HG03442 (cell line): Measurements from ENCODE around the gene CHRM1.
"Not testable (repeated sequence)": the region's sequence is repeated elsewhere in the genome, so short reads cannot be mapped to it uniquely, and the experiment has no call there.

Experiments used
- ATAC-seq: cut with Tn5 transposase; IDR thresholded peaks from one replicate; pipeline ENCODE4 v1.9.1; 2021; ENCODE audit warnings: mild to moderate bottlenecking, moderate library complexity; ENCODE audit not compliant: unreplicated experiment

CHRM1 gene, protein sequence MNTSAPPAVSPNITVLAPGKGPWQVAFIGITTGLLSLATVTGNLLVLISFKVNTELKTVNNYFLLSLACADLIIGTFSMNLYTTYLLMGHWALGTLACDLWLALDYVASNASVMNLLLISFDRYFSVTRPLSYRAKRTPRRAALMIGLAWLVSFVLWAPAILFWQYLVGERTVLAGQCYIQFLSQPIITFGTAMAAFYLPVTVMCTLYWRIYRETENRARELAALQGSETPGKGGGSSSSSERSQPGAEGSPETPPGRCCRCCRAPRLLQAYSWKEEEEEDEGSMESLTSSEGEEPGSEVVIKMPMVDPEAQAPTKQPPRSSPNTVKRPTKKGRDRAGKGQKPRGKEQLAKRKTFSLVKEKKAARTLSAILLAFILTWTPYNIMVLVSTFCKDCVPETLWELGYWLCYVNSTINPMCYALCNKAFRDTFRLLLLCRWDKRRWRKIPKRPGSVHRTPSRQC

DNA sequence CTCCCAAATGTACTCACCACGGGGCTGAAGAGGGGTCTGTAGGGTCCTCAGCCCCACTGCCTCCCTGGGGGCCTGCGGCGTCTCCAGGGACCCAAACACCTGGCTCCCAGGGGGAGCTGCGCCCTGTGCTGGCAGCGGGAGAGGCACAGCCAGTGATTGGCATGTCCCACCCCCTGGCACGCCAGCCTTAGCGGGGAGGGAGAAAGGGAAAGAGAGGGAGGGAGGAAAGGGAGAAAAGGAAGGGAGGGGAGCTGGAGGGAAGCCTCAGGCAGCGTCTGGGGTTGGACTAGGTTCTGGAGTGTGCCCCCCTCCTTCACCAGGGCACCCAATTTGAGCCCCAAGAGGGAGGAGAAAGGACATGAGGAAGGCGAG, at the start of gene CHRM1:
Gene CHRM1, minus strand, starts transcription at position 163 of the 372 bp plus-strand sequence. CDS start 10,263 bp downstream, outside the sequence.
- no peak for ATAC-seq

DNA sequence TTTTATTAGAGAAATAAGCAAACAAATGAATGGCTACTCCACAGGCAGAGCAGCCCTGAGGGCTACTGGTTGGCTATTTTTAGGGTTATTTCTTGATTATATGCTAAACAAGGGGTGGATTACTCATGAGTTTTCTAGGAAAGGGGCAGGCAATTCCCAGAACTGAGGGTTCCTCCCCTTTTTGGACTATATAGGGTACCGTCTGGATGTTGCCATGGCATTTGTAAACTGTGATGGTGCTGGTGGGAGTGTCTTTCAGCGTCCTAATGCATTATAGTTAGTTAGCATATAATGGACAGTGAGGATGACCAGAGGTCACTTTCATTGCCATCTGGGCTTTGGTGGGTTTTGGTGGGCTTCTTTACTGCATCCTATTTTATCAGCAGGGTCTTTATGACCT, 44.4 kb upstream of the CHRM1 start:
- no peak for ATAC-seq

DNA sequence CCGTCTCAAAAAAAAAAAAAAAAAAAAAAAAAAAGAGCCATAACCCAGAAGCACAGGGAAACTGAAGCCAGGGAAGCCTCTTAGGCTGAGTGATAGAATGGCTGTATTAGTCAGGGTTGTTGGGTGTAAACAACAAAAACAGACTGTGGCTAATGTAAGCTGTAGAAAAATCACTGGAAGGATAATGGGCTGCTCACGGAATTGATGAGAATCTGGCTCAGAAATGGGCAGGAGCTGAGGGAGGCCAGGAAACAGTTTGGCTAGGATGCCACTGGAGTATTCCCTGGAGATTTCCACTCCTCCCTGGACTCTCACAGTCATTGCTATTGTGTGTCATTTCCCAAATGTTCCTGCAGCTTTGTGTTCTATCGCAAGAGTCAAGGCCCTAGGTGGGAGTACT, 41.2 kb upstream of the CHRM1 start:
- ATAC-seq: no peak

DNA sequence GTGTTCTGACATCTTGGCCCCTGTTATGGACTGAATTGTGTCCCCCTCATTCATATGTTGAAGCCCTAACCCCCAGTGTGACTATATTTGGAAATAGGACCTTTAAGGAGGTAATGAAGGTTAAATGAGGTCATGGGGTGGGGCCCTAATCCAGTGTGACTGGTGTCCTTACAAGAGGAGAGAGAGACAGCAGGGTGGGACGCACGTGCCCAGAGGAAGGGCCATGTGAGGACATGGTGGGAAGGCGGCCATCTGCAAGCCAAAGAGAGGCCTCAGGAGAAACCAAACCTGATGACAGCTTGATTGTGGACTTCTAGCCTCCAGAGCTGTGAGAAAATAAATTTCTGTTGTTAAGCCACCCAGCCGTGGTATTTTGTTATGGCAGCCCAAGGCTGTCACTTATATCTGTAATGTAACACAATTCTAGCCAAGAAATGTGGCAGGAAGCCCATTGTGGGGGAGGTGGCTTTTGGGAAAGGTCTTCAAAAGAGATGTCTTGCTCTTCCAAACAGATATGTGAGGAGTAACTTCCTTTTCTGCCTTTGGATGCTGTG, 39.9 kb upstream of the CHRM1 start:
- no peak for ATAC-seq

DNA sequence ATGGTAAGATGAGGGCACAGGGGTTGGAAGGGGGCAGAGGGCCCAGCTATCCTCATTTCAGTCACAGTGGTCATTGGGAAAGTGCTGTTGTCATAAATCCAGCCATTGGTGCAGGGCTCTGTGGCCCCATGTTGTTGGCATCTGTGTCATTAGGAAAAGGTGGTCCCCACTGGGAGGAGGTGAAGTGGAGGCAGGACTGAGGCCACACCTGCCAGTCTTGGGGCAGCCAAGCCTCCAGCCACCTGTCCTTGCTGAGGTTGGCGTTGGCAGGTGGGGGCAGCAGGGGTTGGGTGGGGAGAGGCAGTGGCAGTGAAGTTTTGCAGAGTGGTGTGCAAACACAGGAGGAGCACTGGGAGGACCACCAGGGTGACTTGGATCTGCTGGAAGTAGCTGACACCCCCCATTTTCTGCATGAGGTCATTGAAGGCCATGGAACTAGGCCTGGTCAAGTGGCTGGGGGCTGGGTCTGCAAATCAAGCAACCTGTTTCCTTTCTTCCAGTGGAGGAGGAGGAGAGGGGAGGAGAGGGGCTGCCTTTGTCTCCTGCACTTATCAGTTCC, 38.3 kb upstream of the CHRM1 start:
- no peak for ATAC-seq

DNA sequence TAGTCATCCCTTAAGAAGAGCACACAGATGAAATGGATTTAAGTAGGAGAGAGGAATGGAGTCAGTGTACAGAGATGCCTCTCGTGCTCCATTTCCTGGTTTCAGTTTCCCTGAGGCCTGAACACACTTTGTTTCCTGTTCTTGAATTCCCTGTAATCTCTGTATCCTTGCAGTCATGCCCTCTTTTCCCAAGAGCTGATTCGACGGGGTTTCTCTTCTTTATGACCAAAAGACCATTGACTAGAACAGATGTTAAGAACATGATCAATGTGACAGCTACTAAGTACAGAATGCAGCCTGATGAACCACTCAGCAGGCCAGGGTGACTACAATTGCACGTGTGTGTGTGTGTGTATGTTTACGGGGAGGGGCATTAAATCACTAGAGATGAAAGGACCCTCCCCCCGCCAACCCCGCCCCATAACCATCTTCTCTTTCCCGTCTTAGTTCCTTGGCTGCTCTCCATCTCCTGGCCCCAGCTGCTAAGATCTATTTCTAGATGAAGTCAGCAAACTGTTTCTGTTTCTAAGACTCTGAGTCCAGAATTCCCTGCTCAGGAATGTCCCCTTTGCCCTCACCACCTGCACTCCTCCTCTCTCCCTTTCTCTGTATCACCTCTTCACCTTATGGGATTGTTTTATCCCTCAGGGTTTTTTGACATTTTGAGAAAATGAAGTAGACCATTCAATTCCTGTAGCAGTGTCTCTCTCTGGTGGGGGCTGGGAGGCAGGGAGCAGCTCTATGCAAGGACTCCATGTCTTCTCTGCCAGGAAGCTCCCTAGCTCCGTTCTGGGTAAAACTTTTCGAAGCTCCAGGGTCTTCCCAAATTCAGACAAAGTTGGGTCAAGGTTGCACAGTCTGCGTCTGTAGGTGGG, 37.6 kb upstream of the CHRM1 start:
- ATAC-seq: no peak

DNA sequence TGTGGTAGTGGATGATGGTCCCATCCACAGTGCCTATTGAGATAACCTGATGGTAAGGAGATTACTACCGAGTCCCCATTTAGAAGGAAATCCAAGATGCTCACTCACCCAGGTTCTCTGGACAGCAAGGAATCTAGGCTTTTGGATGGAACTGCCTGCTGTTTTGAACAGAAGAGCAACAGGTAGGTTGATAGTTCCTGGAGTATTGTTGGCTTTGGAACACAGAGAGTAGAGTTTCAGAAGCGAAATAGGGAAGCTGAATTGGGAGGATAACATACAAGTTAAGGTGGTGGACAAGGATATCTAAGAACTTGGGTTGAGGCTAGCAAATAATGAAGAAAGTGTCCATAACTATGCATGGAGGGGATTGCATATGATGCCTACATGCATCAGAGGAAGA, 36.0 kb upstream of the CHRM1 start:
- ATAC-seq: no peak

DNA sequence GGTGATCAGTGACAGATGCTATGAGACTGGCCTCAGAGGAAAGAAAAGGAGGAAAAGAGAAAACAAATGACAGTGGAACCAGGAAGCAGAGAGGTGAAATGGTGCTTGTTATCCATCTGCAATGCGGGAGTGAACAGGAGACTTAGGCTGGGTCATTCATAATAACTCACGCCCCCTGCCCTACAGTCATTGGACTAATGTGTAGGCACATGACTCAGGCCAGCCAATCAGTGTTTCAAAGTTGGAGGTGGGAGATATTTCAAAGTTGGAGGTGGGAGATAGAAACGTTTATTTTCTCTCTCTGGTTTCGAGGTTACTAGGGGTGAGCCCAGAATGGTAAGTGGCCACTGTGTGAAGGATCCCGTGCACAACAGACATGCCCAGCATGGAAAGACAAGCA, 33.3 kb upstream of the CHRM1 start:
- no peak for ATAC-seq

DNA sequence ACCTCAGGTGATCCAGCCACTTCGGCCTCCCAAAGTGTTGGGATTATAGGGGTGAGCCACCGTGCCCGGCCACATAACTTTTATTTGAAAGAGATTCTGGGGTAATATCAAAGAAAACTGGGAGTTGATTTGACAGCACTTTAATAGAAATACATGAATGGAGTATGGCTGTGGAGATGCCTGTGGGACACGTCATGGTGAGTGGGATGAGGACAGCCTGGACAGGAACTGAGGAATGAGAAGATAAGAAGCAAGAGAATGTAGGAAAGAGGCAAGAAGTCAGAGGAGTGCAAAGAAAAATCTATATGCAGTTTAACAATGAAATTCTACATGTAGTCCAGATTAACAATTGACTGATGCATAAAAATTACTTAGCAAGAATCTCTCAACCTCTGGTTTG, 32.6 kb upstream of the CHRM1 start:
- ATAC-seq: no peak

DNA sequence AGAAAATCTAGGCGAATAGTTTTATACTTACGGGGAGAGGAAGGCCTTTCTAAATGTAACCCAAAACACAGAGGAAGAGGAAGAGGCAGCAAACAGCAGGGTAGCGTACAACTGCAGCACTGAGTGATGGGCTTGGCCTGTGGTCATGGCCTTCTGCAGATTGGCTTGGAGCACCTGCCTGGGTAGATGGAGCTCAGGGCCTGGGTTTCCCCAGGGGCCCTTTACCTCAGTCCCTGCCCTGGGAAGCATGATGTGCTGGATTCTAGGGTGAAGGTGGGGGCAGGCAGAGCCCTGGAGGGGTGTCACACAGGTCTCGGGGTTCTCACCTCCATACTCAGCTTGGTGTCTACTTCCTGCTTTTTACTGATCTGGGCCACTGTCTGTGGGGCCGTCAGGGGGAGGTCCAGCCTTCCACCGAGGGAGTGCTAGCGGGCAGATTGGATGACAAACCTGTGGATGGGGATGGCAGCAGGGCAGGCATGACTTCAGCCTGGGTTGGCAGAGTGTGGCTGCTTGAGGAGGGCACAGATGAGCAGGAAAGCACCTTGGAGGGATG, 27.7 kb upstream of the CHRM1 start:
- no peak for ATAC-seq

DNA sequence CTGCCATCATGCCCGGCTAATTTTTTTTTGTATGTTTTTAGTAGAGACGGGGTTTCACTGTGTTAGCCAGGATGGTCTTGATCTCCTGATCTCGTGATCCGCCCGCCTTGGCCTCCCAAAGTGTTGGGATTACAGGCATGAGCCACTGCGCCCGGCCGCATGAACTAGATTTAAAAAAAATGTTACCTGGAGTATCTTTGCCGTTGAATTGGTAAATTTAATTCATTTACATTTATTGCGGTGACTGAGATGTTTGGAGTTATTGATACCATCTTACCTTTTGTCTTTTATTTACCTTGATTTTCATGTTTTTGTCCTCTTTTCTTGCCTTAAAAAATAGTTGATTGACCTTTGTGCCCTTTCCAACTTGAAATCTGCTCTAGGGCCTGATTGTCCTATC, 24.4 kb upstream of the CHRM1 start:
- not testable (repeated sequence) for ATAC-seq

DNA sequence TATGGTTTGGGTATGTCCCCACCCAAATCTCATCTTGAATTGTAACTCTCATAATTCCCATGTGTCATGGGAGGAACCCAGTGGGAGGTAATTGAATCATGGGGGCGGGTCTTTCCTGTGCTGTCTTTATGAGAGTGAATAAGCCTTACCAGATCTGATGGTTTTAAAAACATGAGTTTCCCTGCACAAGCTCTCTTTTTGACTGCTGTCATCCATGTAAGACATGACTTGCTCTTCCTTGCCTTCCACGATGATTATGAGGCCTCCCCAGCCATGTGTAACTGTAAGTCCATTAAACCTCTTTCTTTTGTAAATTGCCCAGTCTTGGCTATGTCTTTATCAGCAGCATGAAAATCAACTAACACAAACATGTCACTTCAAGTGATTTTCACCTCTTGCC, 16.4 kb upstream of the CHRM1 start:
- not testable (repeated sequence) for ATAC-seq

DNA sequence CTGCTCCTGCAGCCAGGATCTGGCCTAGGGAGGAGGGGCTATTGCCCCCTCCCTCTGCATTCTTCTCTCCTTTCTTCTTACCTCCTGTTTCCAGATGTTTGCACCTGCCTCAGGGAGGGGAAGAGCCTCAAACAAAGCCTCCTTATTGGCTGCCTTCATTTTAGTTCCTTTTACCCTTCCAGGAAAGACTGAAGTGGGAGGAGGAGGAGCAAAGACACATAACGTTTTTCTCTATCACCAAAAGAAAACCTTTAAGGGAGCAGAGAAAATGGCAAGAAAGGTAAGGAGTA, 13.3 kb upstream of the CHRM1 start:
- ATAC-seq: no peak

DNA sequence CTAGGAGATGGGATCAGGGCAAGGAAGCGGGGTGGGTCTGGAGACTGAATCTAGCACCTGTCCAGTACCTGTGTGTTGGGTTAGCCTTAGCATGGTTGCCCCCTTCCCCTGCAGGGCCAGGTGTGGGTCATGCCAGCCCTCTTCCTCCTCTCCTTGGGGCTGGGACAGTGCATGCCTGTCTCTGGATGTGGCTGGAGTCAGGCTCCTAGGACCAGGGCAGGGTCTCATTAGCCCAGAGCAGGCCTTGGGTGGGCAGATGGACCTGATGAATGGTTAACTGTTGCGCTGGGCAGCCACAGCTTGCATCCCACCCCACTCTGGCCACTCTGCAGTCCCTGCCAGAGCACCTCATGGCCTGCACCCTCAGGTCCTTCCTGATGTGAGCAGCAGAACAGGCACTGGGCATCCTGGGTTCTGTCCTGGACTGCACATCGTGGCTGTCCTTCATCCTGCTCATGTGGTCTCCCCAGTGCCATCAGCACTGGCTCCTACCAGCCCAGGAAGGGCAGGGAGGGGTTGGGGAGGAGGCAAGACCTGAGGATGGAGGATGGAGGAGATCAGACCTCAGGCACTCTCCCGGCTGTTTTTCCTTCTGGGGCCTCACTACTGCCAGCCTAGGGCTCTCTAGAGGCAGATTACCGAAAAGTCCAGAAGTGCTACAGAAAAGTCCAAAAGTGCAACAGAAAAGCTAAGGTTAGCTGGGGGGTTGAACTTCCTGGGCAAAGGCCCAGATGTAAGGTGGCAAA, 12.8 kb upstream of the CHRM1 start:
- ATAC-seq: no peak

DNA sequence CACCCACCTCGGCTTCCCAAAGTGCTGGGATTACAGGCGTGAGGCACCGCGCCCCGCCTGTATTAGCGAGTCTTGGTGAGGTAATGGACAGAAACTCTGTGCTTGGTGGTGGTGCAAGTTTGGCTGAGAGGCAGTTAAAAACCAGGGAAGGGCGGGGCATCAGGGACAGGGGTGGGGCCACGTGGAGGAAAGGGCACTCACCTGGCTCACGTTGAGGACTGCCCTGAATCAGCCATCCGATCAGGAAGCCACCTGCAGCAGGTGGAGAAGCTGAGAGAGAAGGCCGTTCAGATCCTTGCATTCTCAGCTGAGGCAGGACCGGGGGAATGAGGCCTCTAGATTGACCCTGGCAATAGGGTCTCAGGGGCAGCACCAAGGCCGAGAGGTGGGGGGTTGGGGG, 12.1 kb upstream of the CHRM1 start:
- no peak for ATAC-seq

DNA sequence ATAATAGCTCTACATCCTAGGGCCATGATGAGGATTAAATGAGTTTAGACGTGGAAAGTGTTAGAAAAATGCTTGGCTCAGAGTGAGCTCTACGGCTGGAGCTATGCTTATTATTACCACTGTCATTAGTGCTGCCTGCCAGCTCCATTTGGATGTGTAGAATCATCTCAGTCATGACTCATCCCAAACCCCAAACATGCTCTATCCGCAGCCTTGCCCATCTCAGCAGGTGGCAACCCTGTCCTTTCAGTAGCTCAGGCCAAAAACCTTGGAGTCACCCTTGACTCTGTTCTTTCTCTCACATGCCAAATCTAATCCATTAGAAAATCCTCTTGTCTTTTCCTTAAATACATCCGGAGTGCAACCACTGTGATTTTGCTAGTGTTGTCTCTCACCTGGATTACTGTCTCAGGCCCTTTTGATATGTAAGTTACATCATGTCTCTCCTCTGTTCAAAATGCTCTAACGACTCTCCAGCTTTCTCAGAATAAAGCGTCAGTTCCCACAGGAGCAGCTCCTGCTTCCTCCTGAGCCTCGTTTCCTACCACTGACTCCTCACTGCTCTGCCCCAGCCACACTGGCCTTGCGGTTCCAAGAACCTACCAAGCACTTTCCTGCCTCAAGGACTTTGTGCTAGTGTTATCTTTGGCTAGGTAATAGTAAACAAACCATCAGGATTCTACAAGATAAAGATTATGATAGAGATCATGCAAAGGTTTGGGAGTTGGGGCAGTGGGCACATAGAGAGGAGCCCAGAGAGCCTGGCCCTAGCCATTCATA, 10.5 kb upstream of the CHRM1 start:
- ATAC-seq: no peak

DNA sequence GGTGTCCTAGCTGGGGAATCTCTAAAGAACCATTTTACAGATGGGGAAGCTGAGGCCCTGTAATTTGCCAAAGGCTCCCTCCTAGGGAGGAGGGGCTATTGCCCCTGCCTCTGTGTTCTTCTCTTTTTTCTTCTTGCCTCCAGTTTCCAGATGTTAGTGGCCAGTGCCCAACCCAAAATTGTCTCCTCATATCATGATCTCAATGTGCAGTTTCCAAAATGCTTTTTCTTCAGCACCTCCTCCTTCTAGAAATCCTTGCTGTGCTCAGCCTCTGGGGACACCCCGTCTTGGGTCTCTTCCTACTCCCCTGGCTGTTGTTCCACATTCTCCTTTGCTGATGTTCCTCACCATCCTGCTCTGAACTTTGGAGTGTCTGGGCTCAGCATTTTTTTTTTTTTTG, 9.5 kb upstream of the CHRM1 start:
- no peak for ATAC-seq

DNA sequence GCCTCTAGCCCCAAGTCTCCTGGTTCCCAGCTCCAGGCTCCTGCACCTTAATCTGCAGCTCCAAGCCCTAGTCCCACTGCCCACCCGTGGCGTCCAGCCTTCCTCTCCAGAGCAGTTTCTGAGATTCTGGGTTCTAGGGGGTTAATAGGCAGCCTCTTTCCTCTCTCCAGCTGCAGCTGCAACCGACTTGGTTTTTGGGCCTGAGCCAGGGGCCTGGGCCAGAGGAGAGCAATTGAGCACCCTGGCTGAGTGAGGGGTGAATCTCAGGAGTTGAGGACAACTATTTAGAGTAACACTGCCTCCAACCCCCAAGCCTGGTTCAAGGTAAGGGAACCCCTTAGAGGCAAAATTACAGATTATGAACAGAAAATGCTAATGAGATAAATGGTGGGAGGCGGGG, 9.0 kb upstream of the CHRM1 start:
- ATAC-seq: no peak

DNA sequence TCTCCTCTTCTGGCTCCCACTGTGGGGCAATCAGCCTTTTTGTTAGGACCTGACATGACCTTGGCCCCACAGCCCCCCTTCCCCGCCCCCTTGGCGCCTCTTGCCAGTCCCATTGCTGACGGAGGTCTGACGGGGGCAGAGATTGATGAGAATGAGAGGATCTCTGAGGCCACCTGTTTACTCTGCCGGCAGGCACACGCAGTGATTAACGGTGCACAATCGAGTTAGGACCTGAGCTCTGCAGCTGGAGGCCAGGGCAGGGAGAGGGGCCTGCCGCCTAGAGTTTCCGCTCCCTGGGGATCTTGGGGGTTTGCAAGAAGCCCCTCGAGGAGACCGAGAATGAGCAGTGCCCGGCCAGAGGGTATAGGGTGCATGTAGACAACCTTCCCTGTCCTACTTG, 6.8 kb upstream of the CHRM1 start:
- ATAC-seq: no peak
